ENCODE data around the gene DISC1.

The DISC1 gene

GRCh38 chr1:231792634-231793033 is 166.0 kb downstream of the DISC1 start:
- no peak overlapping the region for H3K4me3 ChIP-seq (ENCODE audit: low read length)
- no peak for DNase-seq (ENCODE audit: low read depth)
- TF ChIP-seq, protein P1, sequence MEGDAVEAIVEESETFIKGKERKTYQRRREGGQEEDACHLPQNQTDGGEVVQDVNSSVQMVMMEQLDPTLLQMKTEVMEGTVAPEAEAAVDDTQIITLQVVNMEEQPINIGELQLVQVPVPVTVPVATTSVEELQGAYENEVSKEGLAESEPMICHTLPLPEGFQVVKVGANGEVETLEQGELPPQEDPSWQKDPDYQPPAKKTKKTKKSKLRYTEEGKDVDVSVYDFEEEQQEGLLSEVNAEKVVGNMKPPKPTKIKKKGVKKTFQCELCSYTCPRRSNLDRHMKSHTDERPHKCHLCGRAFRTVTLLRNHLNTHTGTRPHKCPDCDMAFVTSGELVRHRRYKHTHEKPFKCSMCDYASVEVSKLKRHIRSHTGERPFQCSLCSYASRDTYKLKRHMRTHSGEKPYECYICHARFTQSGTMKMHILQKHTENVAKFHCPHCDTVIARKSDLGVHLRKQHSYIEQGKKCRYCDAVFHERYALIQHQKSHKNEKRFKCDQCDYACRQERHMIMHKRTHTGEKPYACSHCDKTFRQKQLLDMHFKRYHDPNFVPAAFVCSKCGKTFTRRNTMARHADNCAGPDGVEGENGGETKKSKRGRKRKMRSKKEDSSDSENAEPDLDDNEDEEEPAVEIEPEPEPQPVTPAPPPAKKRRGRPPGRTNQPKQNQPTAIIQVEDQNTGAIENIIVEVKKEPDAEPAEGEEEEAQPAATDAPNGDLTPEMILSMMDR (conservative IDR thresholded peaks at IDR 0.05; ENCODE audit: low read depth, low read length) = no peak

GRCh38 chr1:231793893-231794292 is 167.3 kb downstream of the DISC1 start:
- no peak overlapping the region for H3K4me3 ChIP-seq (ENCODE audit: low read length)
- DNase-seq (ENCODE audit: low read depth) = no peak
- TF ChIP-seq, protein P1 (conservative IDR thresholded peaks at IDR 0.05; ENCODE audit: low read depth, low read length) = no peak

DNA sequence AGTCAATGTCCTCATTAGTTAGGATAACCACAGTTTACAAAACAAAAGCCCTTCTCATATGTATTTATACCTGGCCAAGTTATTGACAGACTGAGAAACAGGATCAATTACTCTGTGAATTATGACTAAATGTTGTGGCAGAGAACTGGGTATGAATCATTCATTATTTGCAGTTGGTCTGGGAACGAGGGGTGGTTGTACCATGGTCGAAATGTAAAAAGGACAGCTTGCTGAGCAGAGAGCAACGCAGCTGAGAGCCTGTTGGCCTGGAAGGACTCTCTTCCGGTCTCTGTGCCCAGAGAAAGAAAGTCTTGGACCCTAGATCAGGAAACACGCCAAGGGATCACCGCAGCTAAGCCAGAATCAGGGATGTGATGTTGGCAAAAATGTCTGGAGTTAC is 169.6 kb downstream of the DISC1 start:
- no peak for DNase-seq (ENCODE audit: low read depth)
- no peak overlapping the region for H3K4me3 ChIP-seq (ENCODE audit: low read length)
- TF ChIP-seq, protein P1 (conservative IDR thresholded peaks at IDR 0.05; ENCODE audit: low read depth, low read length) = no peak

DNA sequence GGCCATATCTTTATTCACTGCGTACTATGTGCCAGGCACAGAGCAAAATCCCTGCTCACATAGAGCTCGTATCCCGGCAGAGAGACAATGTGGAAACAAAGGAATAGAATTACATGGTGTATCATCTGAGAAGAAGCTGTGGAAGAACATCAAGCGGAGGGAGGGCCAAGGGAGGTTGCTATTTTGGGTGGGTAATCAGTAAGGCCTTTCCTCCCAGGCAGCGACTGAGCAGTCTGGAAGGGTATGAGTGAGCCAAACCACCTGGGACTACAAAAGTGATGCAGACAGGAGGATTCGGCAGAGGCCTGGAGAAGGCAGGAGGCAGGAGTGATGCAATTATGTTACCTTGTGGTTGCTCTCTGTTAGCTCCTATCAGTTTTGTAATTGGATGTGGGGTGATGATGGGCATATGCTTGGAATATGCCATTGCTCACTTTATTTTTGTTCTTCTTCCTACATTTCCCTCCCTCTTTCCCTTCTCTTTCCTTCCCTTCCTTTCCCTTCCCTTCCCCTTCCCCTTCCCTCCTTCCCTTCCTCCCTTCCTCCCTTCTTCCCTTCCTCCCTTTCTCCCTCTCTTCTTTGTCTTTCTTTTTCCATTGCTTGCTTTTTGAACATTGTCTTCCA is 172.9 kb downstream of the DISC1 start:
- no peak for DNase-seq (ENCODE audit: low read depth)
- TF ChIP-seq, protein P1 (conservative IDR thresholded peaks at IDR 0.05; ENCODE audit: low read depth, low read length) = no peak

GRCh38 chr1:231800108-231800507 is 173.5 kb downstream of the DISC1 start:
- H3K4me3 ChIP-seq (ENCODE audit: low read length) = no peak overlapping the region
- DNase-seq (ENCODE audit: low read depth) = no peak
- TF ChIP-seq, protein P1 (conservative IDR thresholded peaks at IDR 0.05; ENCODE audit: low read depth, low read length) = no peak

More for the DNA sequence above, 172.9 kb downstream of the DISC1 start:
- H3K4me3 ChIP-seq (ENCODE audit: low read length) = no peak overlapping the region

DNA sequence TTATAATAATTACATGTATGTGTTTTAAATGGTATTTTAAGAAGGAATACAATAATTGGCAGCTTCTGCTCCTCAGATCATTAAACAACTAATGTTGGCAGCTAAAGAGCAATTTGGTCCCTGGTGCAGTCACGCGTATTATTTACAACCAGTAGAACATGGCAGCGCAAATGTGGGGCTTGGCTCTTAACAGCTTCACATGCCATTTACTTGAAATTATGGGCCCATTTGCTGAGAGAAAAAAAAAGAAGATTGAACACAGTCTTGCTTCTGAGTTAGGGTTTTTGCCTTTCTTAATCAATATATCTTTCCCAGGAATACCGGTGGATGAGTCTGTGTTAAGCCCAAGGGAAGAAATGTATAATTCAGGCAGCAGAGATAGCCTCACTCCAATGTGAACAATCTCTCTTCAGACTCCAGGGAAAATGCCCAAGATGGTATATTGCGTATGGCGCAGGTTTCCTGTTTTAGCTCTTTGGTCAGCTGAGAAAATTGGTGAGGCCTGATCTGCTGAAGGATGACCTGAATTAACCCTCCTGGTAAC is 174.5 kb downstream of the DISC1 start:
- no peak overlapping the region for H3K4me3 ChIP-seq (ENCODE audit: low read length)
- DNase-seq (ENCODE audit: low read depth) = no peak
- TF ChIP-seq, protein P1 (conservative IDR thresholded peaks at IDR 0.05; ENCODE audit: low read depth, low read length) = no peak

- DNase-seq (ENCODE audit: low read depth) = no peak
- TF ChIP-seq, protein P1 (conservative IDR thresholded peaks at IDR 0.05; ENCODE audit: low read depth, low read length) = no peak
- H3K4me3 ChIP-seq (ENCODE audit: low read length) = no peak overlapping the region
These were observed 176.8 kb downstream of the DISC1 start for GRCh38 chr1:231803353-231803752.

All from retinal pigment epithelial cell (primary cell).